Rectal smooth muscle tissue (tissue), 1 donor: ENCODE measurements around the gene SPATA33.

Source experiments
- H3K27ac ChIP-seq: one replicate; pipeline ENCODE4 v1.7.0; 2013; ENCODE audit warnings: low read depth, low read length, inconsistent platforms
- H3K27me3 ChIP-seq: one replicate; pipeline ENCODE4 v1.7.0; 2013; ENCODE audit warnings: low read length; ENCODE audit not compliant: control insufficient read depth, insufficient read depth
- H3K36me3 ChIP-seq: one replicate; pipeline ENCODE4 v1.7.0; 2013; ENCODE audit warnings: low read length; ENCODE audit not compliant: control insufficient read depth, insufficient read depth
- H3K4me1 ChIP-seq: one replicate; pipeline ENCODE4 v1.7.0; 2013; ENCODE audit warnings: low read length; ENCODE audit not compliant: control insufficient read depth, insufficient read depth
- H3K4me3 ChIP-seq: one replicate; pipeline ENCODE4 v1.7.0; 2013; ENCODE audit warnings: low read length
- H3K9ac ChIP-seq: one replicate; pipeline ENCODE4 v1.7.0; 2013; ENCODE audit warnings: low read length

The SPATA33 gene

DNA sequence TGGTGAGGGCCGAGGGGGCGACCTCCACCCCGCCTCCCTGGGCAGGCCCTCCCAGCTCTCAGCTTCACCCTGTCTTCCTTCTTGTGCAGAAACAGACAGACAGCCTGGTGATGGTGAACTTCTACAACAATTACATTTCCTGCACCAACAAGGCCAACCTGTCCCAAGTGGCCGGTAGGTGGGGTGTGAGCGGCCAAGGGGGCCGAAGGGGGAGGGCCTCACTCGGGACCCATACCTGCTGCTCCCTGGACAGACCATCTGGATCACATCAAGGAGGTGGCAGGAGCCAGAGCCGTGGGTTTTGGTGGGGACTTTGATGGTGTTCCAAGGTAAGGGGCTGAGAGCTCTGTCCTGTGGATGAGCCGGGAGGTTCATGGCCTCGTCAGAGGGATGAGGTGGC, 20.3 kb upstream of the SPATA33 start:
- peaks cover 3% of the 10 kb centered on the region for H3K27me3 ChIP-seq
- peaks cover 4% of the 10 kb centered on the region for H3K4me1 ChIP-seq
- H3K36me3 ChIP-seq = no peaks in the 10 kb centered on the region
- no peak overlapping the region for H3K27ac ChIP-seq
- no peak overlapping the region for H3K4me3 ChIP-seq
- H3K9ac ChIP-seq = no peak overlapping the region

DNA sequence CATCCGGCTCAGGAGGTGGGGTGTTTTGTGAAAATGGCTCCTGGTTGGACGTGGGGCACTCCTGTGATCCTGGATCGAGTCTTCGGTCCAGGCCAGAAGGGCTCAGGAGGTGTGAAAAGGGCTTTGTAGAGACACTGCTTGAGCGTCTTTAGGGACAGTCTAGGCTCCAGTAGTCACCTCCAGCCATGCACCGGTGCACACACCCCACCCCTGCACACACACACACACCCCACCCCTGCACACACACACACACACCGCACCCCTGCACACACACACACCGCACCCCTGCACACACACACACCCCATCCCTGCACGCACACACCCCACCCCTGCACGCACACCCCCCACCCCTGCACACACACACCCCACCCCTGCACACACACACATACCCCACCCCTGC, 19.2 kb upstream of the SPATA33 start:
- Histone ChIP-seq H3K36me3 (no peaks in the 10 kb centered on the region), H3K27ac (no peak overlapping the region), H3K27me3 (peaks cover 2% of the 10 kb centered on the region), H3K4me1 (peaks cover 4% of the 10 kb centered on the region), H3K9ac (no peak overlapping the region), H3K4me3 (no peak overlapping the region)

DNA sequence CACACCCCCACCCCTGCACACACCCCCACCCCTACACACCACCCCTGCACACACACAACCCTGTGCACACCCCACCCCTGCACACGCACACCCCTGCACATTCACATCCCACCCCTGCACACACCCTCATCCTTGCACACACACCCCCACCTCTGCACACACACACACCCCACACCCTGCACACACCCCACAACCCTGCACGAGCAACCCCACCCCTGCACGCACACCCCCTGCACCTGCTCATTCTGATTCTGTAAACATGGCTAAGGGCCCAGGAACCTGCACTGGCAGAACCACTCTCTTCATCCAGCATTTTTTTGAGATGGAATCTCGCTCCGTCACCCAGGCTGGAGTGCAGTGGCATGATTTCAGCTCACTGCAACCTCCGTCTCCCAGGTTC, 18.3 kb upstream of the SPATA33 start:
- no peak overlapping the region for H3K9ac ChIP-seq
- H3K4me1 ChIP-seq = peaks cover 4% of the 10 kb centered on the region
- no peak overlapping the region for H3K27ac ChIP-seq

DNA sequence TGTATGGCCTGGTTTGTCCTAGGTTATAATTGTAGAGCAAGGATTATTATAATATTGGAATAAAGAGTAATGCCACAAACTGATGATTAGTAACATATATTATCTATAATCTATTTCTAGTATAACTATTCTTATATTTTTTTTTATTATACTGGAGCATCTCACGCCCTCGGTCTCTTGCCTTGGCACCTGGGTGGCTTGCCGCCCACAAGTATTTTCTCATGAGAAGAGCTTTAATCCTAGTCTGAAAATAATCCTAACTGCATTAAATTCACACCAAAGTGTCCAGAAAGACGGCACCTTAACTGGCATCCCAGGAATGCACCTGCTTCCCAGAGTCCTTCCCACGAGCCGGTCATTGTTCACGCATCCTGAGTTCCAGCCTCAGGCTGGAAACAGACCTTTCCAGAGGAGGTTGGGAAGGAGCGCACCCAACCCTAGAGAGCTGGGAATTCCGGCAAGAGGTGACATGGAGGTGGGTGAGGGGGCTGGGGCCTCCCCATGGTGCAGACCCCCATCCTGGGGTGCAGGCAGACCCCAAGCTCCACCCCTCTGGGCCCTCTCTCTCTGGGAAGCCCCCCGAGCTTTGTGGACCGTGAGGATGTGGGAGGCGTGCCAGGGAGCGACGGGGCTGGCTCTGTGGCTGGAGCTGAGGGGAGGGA, 16.0 kb upstream of the SPATA33 start:
- no peak overlapping the region for H3K4me3 ChIP-seq
- H3K27me3 ChIP-seq = no peaks in the 10 kb centered on the region
- H3K36me3 ChIP-seq = peaks cover 16% of the 10 kb centered on the region
- H3K4me1 ChIP-seq = peaks cover 4% of the 10 kb centered on the region
- no peak overlapping the region for H3K9ac ChIP-seq
- H3K27ac ChIP-seq = no peak overlapping the region

More for the DNA sequence above, 18.3 kb upstream of the SPATA33 start:
- Histone ChIP-seq H3K4me3 (no peak overlapping the region), H3K36me3 (no peaks in the 10 kb centered on the region), H3K27me3 (no peaks in the 10 kb centered on the region)

DNA sequence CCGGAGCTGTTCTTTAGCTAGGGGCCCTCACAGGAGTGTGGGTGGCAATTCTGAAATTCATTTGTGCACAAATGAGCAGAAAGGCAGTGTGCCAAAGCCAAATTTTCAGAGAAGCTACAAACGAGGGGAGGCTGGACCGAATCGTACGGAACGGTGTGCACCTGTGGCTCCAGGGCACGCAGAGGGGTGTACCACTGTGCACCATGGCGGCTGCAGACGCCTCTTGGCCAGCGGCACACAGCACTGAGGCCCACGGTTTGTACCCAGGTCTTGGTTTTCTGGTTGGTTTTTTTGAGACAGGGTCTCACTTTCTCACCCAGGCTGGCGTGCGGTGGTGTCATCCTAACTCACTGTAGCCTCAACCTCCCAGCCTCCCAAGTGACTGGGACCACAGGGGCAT, 15.1 kb upstream of the SPATA33 start:
- no peak overlapping the region for H3K4me3 ChIP-seq
- peaks cover 22% of the 10 kb centered on the region for H3K36me3 ChIP-seq
- H3K4me1 ChIP-seq = peaks cover 4% of the 10 kb centered on the region
- no peak overlapping the region for H3K9ac ChIP-seq
- H3K27ac ChIP-seq = no peak overlapping the region
- no peaks in the 10 kb centered on the region for H3K27me3 ChIP-seq

DNA sequence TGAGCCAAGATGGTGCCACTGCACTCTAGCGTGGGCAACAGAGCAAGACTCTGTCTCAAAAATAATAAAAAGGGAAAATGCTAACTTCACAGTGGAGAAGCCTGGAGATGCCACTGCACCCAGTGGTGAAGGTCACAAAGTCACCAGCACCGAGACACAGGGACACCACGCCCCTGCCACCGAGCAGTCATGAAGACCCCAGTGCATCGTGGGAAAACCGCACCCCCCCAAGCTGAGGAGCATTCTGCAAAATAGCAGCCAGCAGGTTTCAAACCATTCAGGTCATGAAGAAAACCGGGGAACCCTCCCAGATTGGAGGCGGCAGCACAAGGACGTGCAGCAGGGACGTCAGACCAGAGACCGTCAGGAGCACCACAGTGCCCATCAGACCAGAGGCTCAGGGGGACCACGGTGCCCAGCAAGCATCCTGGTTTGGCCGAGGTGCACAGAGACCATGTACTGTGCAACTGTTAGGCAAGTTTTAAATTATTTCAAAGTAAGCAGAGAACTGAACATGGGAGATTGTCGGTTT, 13.8 kb upstream of the SPATA33 start:
- Histone ChIP-seq H3K27me3 (no peaks in the 10 kb centered on the region), H3K9ac (no peak overlapping the region), H3K4me1 (peaks cover 4% of the 10 kb centered on the region), H3K4me3 (no peak overlapping the region), H3K27ac (no peak overlapping the region), H3K36me3 (peaks cover 22% of the 10 kb centered on the region)

DNA sequence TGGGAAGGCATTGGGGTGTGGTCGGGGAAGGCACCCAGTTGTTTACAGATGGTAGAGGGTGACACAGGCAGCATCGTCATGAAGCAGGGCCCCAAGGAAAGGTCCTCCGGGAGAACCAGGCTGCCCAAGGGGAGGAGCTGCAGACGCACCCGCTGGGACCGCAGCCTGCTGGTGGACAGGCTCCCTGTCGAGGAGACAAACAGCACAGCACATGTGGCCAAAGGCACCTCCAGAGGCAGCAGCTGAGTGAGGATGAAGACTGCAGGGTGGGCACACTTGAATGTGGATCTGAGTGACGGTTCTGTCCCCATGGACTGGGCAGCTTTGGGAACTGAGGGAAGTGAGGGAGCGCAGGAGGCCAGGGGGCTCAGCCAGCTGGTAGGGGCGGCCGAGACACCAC, 12.5 kb upstream of the SPATA33 start:
- Histone ChIP-seq H3K27ac (no peak overlapping the region), H3K4me1 (peaks cover 4% of the 10 kb centered on the region), H3K9ac (no peak overlapping the region), H3K27me3 (no peaks in the 10 kb centered on the region), H3K36me3 (peaks cover 22% of the 10 kb centered on the region), H3K4me3 (no peak overlapping the region)

DNA sequence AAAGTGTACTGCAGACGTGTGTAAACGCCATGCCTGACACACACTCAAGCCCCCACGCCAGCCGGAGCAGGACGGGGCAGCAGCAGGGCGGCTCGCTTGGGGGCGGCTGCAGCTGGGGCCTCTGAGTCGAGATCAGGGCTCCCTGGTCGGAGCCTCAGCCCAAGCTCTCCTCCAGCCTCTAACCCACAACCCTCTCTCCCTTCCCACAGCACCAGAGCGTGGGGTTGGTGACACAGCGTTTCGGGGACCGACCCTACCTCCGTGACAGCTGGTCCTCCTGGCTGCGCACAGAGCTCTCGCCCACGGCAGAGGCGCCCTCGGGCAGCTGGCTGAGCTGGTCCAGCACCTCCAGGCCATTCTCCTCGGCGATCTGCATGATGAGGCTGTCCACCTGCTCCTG, 11.4 kb upstream of the SPATA33 start:
- H3K27me3 ChIP-seq = no peaks in the 10 kb centered on the region
- H3K4me1 ChIP-seq = no peaks in the 10 kb centered on the region
- no peak overlapping the region for H3K9ac ChIP-seq
- no peak overlapping the region for H3K27ac ChIP-seq
- H3K4me3 ChIP-seq = no peak overlapping the region
- peaks cover 25% of the 10 kb centered on the region for H3K36me3 ChIP-seq

DNA sequence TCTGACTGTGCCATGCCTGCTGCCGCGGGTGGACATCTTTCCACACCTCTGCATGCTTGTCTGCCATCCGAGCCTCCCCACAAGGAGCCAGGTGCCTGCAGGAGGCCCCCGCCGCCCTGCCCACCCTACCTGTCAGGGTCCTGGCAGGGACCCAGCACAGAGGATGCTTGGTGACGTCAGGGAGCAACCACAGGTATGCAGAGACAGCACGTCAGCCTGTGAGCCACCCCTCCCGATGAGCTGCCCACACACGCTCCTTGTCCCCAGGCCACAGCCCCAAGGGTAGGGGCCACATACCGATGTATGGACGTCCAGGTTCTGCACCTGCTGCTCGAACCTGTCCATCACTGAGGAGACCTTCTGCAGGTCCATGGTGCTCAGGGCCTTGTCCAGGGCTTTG, 10.7 kb upstream of the SPATA33 start:
- H3K36me3 ChIP-seq = peaks cover 25% of the 10 kb centered on the region
- H3K27ac ChIP-seq = no peak overlapping the region
- H3K9ac ChIP-seq = no peak overlapping the region
- H3K27me3 ChIP-seq = no peaks in the 10 kb centered on the region
- no peaks in the 10 kb centered on the region for H3K4me1 ChIP-seq
- no peak overlapping the region for H3K4me3 ChIP-seq

DNA sequence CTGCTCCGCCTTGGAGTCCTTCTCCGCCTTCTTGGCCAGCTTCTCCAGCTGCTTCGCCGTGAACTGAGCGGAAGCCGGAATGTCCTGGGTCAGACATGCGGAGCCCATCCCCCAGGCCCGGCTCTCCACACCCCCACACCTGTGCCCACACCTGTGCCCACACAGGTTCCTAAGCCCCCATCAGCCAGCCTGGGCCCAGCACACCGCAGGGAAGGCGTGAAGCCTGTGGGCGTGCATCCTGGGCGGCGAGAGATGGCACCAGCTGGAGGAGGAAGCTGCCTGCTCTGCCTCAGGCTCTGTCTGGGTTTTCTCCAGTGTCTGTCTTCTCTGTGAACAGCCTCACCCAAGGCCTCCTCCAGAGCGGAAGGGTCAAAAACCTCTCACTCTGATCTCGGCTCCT, 6.1 kb upstream of the SPATA33 start:
- Histone ChIP-seq H3K9ac (no peak overlapping the region), H3K27ac (no peak overlapping the region), H3K36me3 (peaks cover 9% of the 10 kb centered on the region), H3K4me3 (no peak overlapping the region), H3K27me3 (no peaks in the 10 kb centered on the region), H3K4me1 (peaks cover 2% of the 10 kb centered on the region)

DNA sequence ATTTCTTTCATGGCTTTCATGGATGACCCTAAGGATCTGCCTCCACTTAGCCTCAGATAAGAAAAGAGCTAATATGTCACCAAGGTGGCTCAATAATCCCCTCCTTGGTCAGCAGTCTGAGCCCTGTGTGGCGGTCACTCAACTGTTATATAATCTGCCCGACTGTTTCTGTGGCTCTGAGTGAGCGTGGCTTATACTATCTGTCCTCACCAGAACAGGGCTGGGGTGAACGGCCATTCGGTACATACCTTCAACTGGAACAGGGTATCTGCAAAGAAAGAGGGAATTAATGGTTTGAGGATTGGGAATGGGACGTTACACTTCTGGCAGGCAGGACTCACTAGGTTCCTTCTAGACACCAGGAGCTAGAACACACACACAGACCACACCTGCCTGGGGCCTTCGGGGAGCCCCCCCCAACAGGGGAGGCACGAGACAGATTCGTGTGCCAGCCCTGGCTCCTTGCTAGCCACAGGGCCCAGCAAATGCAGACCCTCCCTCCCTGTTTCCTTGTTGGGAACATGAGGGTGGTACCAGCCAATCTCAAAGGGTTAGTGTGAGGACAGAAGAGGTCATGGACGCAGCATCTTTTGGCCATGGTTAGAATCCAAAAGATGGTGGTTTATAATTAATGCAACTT, 3.9 kb upstream of the SPATA33 start:
- H3K36me3 ChIP-seq = peaks cover 3% of the 10 kb centered on the region
- H3K4me1 ChIP-seq = peaks cover 12% of the 10 kb centered on the region
- H3K27me3 ChIP-seq = no peaks in the 10 kb centered on the region
- no peak overlapping the region for H3K27ac ChIP-seq
- H3K9ac ChIP-seq = no peak overlapping the region
- no peak overlapping the region for H3K4me3 ChIP-seq

DNA sequence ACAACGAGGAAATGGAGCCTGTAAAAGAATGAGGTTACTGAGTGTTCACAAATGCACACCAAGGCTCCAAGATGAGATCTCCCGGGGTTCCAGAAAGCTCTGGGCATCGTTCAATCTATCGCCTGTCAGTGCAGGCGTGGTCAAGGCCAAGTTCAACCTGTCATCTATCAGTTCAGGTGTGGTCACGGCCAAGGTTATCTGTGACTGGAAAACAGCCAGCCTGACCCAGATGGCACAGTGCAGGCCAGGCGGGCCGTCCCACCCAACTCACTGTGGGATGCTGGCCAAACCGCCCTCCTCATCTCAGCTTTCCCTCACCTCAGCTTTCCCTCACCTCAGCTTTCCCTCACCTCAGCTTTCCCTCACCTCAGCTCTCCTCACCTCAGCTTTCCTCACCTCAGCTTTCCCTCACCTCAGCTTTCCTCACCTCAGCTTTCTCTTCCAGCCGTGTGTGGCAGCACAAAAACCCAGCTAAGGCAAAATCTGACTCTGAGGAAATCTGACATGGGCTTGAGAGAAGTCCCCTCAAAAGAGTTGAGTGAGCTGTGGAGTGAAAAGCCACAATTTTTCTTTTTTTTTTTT, 2.5 kb upstream of the SPATA33 start:
- no peak overlapping the region for H3K4me3 ChIP-seq
- no peak overlapping the region for H3K9ac ChIP-seq
- H3K27ac ChIP-seq = no peak overlapping the region
- peaks cover 3% of the 10 kb centered on the region for H3K36me3 ChIP-seq
- H3K27me3 ChIP-seq = no peaks in the 10 kb centered on the region
- peaks cover 12% of the 10 kb centered on the region for H3K4me1 ChIP-seq
